ENCODE results near the gene HMCN2.

- TF ChIP-seq CTCF (conservative IDR thresholded peaks at IDR 0.05; ENCODE audit: low read depth, low read length) (peak; percentile 87), POLR2A (IDR thresholded peaks at IDR 0.05; ENCODE audit: low read depth, low read length) (no peak)
These were observed 195.7 kb downstream of the HMCN2 start for GRCh38 chr9:130461218-130461630.
